ENCODE results near the gene HIVEP1.

Gene HIVEP1

DNA sequence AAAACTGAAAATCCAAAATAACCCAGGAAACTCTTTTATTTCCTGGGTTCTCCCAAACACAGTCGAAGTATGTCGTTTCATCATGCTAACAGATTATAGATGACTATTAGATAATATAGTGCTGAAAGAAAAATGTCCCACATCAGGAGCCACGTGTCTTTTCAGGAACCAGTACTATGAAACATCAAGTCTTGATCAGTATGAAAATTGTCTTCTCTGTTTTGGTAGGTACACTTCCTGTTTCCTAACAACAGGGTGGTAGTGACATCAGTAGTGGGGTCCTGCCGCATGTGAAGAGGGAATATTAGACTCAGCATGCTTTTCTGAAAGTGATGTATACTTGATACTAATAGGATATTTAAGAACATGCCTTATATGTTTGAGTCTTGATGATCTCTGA is 136.7 kb downstream of the HIVEP1 start:
- TF ChIP-seq, protein P1, sequence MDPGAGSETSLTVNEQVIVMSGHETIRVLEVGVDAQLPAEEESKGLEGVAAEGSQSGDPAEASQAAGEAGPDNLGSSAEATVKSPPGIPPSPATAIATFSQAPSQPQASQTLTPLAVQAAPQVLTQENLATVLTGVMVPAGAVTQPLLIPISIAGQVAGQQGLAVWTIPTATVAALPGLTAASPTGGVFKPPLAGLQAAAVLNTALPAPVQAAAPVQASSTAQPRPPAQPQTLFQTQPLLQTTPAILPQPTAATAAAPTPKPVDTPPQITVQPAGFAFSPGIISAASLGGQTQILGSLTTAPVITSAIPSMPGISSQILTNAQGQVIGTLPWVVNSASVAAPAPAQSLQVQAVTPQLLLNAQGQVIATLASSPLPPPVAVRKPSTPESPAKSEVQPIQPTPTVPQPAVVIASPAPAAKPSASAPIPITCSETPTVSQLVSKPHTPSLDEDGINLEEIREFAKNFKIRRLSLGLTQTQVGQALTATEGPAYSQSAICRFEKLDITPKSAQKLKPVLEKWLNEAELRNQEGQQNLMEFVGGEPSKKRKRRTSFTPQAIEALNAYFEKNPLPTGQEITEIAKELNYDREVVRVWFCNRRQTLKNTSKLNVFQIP (CRISPR knock-in tag; IDR thresholded peaks at IDR 0.05; ENCODE audit: borderline replicate concordance, low read depth), result no peak
- no peak for TF ChIP-seq SNAI2 (CRISPR knock-in tag; IDR thresholded peaks at IDR 0.05)
- no peak for TF ChIP-seq BACH2 (CRISPR knock-in tag; IDR thresholded peaks at IDR 0.05; ENCODE audit: borderline replicate concordance)
- TF ChIP-seq CSDC2 (CRISPR knock-in tag; IDR thresholded peaks at IDR 0.05), result no peak
- no peak for TF ChIP-seq ZNF8 (CRISPR knock-in tag; IDR thresholded peaks at IDR 0.05)
- TF ChIP-seq, protein P2, sequence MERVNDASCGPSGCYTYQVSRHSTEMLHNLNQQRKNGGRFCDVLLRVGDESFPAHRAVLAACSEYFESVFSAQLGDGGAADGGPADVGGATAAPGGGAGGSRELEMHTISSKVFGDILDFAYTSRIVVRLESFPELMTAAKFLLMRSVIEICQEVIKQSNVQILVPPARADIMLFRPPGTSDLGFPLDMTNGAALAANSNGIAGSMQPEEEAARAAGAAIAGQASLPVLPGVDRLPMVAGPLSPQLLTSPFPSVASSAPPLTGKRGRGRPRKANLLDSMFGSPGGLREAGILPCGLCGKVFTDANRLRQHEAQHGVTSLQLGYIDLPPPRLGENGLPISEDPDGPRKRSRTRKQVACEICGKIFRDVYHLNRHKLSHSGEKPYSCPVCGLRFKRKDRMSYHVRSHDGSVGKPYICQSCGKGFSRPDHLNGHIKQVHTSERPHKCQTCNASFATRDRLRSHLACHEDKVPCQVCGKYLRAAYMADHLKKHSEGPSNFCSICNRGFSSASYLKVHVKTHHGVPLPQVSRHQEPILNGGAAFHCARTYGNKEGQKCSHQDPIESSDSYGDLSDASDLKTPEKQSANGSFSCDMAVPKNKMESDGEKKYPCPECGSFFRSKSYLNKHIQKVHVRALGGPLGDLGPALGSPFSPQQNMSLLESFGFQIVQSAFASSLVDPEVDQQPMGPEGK (CRISPR knock-in tag; IDR thresholded peaks at IDR 0.05; ENCODE audit: borderline replicate concordance), result no peak
- no peak for TF ChIP-seq TCF4 (CRISPR knock-in tag; IDR thresholded peaks at IDR 0.05; ENCODE audit: borderline replicate concordance)
- no peak for TF ChIP-seq PPARA (CRISPR knock-in tag; IDR thresholded peaks at IDR 0.05; ENCODE audit: borderline replicate concordance)
- TF ChIP-seq ZNF565 (CRISPR knock-in tag; conservative IDR thresholded peaks at IDR 0.05; ENCODE audit: low read depth), result no peak
- TF ChIP-seq, protein P3, sequence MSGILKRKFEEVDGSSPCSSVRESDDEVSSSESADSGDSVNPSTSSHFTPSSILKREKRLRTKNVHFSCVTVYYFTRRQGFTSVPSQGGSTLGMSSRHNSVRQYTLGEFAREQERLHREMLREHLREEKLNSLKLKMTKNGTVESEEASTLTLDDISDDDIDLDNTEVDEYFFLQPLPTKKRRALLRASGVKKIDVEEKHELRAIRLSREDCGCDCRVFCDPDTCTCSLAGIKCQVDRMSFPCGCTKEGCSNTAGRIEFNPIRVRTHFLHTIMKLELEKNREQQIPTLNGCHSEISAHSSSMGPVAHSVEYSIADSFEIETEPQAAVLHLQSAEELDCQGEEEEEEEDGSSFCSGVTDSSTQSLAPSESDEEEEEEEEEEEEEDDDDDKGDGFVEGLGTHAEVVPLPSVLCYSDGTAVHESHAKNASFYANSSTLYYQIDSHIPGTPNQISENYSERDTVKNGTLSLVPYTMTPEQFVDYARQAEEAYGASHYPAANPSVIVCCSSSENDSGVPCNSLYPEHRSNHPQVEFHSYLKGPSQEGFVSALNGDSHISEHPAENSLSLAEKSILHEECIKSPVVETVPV (CRISPR knock-in tag; IDR thresholded peaks at IDR 0.05), result no peak
- TF ChIP-seq, protein P4, sequence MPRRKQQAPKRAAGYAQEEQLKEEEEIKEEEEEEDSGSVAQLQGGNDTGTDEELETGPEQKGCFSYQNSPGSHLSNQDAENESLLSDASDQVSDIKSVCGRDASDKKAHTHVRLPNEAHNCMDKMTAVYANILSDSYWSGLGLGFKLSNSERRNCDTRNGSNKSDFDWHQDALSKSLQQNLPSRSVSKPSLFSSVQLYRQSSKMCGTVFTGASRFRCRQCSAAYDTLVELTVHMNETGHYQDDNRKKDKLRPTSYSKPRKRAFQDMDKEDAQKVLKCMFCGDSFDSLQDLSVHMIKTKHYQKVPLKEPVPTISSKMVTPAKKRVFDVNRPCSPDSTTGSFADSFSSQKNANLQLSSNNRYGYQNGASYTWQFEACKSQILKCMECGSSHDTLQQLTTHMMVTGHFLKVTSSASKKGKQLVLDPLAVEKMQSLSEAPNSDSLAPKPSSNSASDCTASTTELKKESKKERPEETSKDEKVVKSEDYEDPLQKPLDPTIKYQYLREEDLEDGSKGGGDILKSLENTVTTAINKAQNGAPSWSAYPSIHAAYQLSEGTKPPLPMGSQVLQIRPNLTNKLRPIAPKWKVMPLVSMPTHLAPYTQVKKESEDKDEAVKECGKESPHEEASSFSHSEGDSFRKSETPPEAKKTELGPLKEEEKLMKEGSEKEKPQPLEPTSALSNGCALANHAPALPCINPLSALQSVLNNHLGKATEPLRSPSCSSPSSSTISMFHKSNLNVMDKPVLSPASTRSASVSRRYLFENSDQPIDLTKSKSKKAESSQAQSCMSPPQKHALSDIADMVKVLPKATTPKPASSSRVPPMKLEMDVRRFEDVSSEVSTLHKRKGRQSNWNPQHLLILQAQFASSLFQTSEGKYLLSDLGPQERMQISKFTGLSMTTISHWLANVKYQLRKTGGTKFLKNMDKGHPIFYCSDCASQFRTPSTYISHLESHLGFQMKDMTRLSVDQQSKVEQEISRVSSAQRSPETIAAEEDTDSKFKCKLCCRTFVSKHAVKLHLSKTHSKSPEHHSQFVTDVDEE (CRISPR knock-in tag; IDR thresholded peaks at IDR 0.05), result no peak
- no peak for TF ChIP-seq TOX (CRISPR knock-in tag; IDR thresholded peaks at IDR 0.05; ENCODE audit: borderline replicate concordance)
- no peak for TF ChIP-seq OSR1 (CRISPR knock-in tag; IDR thresholded peaks at IDR 0.05)
- TF ChIP-seq RARB (CRISPR knock-in tag; IDR thresholded peaks at IDR 0.05), result no peak
- no peak for TF ChIP-seq ESRRG (CRISPR knock-in tag; IDR thresholded peaks at IDR 0.05)
- TF ChIP-seq ZNF70 (CRISPR knock-in tag; IDR thresholded peaks at IDR 0.05), result no peak
- ATAC-seq, result peak; percentile 25

DNA sequence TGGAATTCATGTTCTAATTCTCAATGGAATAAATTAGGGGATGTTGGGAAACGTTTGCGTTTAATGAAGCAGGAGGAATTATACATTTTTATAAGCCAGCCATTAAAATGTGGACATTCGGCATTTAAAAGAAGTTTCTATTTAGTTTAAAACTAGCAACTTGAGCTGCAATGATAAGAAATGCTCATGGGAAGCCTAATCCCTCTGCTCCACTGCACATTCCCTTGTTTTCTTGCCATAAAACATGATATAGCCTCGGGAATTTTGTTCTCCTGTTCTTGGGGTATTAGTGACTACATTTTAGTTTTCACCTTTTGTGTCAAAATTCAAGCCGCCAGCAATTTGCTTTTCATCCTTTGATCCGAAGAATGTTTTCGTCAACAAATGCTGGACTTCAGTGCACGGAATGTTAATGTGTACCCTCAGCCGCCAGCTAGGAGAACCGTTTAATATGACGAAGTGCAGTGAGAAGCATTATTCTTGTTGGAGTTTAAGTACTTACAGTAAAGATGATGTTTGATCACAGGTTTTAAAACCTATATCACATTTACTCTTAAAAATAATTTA is 137.9 kb downstream of the HIVEP1 start:
- ATAC-seq, result no peak
- TF ChIP-seq ARNTL (CRISPR knock-in tag; IDR thresholded peaks at IDR 0.05; ENCODE audit: borderline replicate concordance, low read depth), result no peak
- no peak for TF ChIP-seq SNAI2 (CRISPR knock-in tag; IDR thresholded peaks at IDR 0.05)
- TF ChIP-seq, protein P1 (CRISPR knock-in tag; IDR thresholded peaks at IDR 0.05; ENCODE audit: borderline replicate concordance, low read depth), result no peak
- no peak for TF ChIP-seq TCF4 (CRISPR knock-in tag; IDR thresholded peaks at IDR 0.05; ENCODE audit: borderline replicate concordance)
- TF ChIP-seq, protein P2 (CRISPR knock-in tag; IDR thresholded peaks at IDR 0.05; ENCODE audit: borderline replicate concordance), result no peak
- no peak for TF ChIP-seq PPARA (CRISPR knock-in tag; IDR thresholded peaks at IDR 0.05; ENCODE audit: borderline replicate concordance)
